GM06990 (cell line): ENCODE data around the gene STARD8.

Experiments
- DNase-seq: peaks from one replicate; pipeline ENCODE4 v3.0.0-alpha.2; 2011; ENCODE audit not compliant: insufficient read length; ENCODE audit errors: extremely low read depth
- H3K27me3 ChIP-seq: replicated peaks from 2 replicates; pipeline ENCODE4 v1.6.0; 2011; ENCODE audit warnings: low read length; ENCODE audit not compliant: control insufficient read depth, insufficient read depth
- H3K36me3 ChIP-seq: 2 replicates; pipeline ENCODE4 v1.5.1; 2011; ENCODE audit warnings: low read length; ENCODE audit not compliant: control insufficient read depth, insufficient read depth
- H3K4me3 ChIP-seq: replicated peaks from 2 replicates; pipeline ENCODE4 v1.5.1; 2011; ENCODE audit warnings: low read depth, mild to moderate bottlenecking, control low read depth, low read length
- CTCF ChIP-seq: IDR thresholded peaks from 2 replicates; pipeline ENCODE4 v1.5.1; 2011; ENCODE audit warnings: low read length, control low read depth, mild to moderate bottlenecking, inconsistent platforms; ENCODE audit not compliant: insufficient read depth, poor library complexity, severe bottlenecking

Gene STARD8

GRCh38 chrX:68717663-68718442 lies 70.4 kb downstream of the STARD8 start:
- no peaks in the 10 kb centered on the region for H3K36me3 ChIP-seq
- no peak overlapping the region for H3K4me3 ChIP-seq
- H3K27me3 ChIP-seq, result no peaks in the 10 kb centered on the region
- no peak for DNase-seq
- TF ChIP-seq CTCF, result no peak

GRCh38 chrX:68718443-68718820 lies 71.0 kb downstream of the STARD8 start:
- no peaks in the 10 kb centered on the region for H3K27me3 ChIP-seq
- no peak for TF ChIP-seq CTCF
- DNase-seq, result no peak
- H3K4me3 ChIP-seq, result no peak overlapping the region
- H3K36me3 ChIP-seq, result no peaks in the 10 kb centered on the region

GRCh38 chrX:68719181-68719903 lies 71.9 kb downstream of the STARD8 start:
- H3K27me3 ChIP-seq, result no peaks in the 10 kb centered on the region

GRCh38 chrX:68719904-68720614 lies 72.6 kb downstream of the STARD8 start:
- peak; percentile 17 for TF ChIP-seq CTCF
- no peak for DNase-seq
- Histone ChIP-seq H3K36me3 (no peaks in the 10 kb centered on the region), H3K4me3 (no peak overlapping the region), H3K27me3 (no peaks in the 10 kb centered on the region)

More at GRCh38 chrX:68719181-68719903, 71.9 kb downstream of the STARD8 start:
- no peak for TF ChIP-seq CTCF
- H3K4me3 ChIP-seq, result no peak overlapping the region
- no peaks in the 10 kb centered on the region for H3K36me3 ChIP-seq
- DNase-seq, result no peak

GRCh38 chrX:68720851-68721250 lies 73.4 kb downstream of the STARD8 start:
- TF ChIP-seq CTCF, result no peak
- Histone ChIP-seq H3K4me3 (no peak overlapping the region), H3K36me3 (no peaks in the 10 kb centered on the region), H3K27me3 (no peaks in the 10 kb centered on the region)
- no peak for DNase-seq
